H9 (cell line): ENCODE measurements around the gene RASA3. TPM values are rescaled to one million over a fixed set of nuclear protein-coding genes. Genes with fewer than 3 reads are reported as not detected.
A peak's percentile ranks its signal among the peaks of the same experiment; 100 is the strongest.

ENCODE experiments used
- DNase-seq: peaks from one replicate; pipeline ENCODE4 v3.0.0-alpha.2; 2017
- H2AFZ ChIP-seq: one replicate; pipeline ENCODE4 v1.6.1; 2013; ENCODE audit warnings: mild to moderate bottlenecking, low read length, control low read depth, moderate library complexity
- H2AK5ac ChIP-seq: 2 replicates; pipeline ENCODE4 v1.6.1; 2013; ENCODE audit warnings: low read length, control low read depth, mixed read lengths; ENCODE audit not compliant: insufficient read length
- H2BK120ac ChIP-seq: one replicate; pipeline ENCODE4 v1.6.1; 2013; ENCODE audit warnings: low read depth, mild to moderate bottlenecking, low read length, control low read depth, inconsistent platforms; ENCODE audit not compliant: poor library complexity, severe bottlenecking
- H2BK12ac ChIP-seq: 2 replicates; pipeline ENCODE4 v1.6.1; 2013; ENCODE audit warnings: low read length, control low read depth, mixed read lengths, low read depth; ENCODE audit not compliant: insufficient read length
- H2BK15ac ChIP-seq: 2 replicates; pipeline ENCODE4 v1.6.1; 2013; ENCODE audit warnings: low read depth, low read length, control low read depth
- H2BK20ac ChIP-seq: one replicate; pipeline ENCODE4 v1.6.1; 2013; ENCODE audit warnings: low read depth, mild to moderate bottlenecking, low read length, control low read depth, inconsistent platforms; ENCODE audit not compliant: poor library complexity, severe bottlenecking
- H2BK5ac ChIP-seq: 2 replicates; pipeline ENCODE4 v1.6.1; 2013; ENCODE audit warnings: low read length, control low read depth, mixed read lengths; ENCODE audit not compliant: insufficient read length
- H3K14ac ChIP-seq: 2 replicates; pipeline ENCODE4 v1.6.1; 2013; ENCODE audit warnings: low read length, control low read depth; ENCODE audit not compliant: insufficient read depth
- H3K18ac ChIP-seq: 2 replicates; pipeline ENCODE4 v1.6.1; 2013; ENCODE audit warnings: low read depth, mild to moderate bottlenecking, mixed read lengths, low read length, control low read depth; ENCODE audit not compliant: insufficient read length
- H3K23ac ChIP-seq: 2 replicates; pipeline ENCODE4 v1.6.1; 2013; ENCODE audit warnings: low read length, control low read depth, mixed read lengths, low read depth; ENCODE audit not compliant: insufficient read length
- H3K23me2 ChIP-seq: 2 replicates; pipeline ENCODE4 v1.6.1; 2013; ENCODE audit warnings: low read depth, mild to moderate bottlenecking, mixed read lengths, low read length, control low read depth; ENCODE audit not compliant: insufficient read length, poor library complexity, severe bottlenecking
- H3K27ac ChIP-seq: 2 replicates; pipeline ENCODE4 v1.5.1; 2013; ENCODE audit warnings: low read length, control low read depth, mixed read lengths, low read depth; ENCODE audit not compliant: insufficient read length
- H3K27me3 ChIP-seq: 2 replicates; pipeline ENCODE4 v1.6.1; 2013; ENCODE audit warnings: low read length, control low read depth, inconsistent platforms; ENCODE audit not compliant: insufficient read depth
- H3K4ac ChIP-seq: 2 replicates; pipeline ENCODE4 v1.6.1; 2013; ENCODE audit warnings: low read depth, mild to moderate bottlenecking, control low read depth, inconsistent platforms, low read length, moderate library complexity
- H3K4me1 ChIP-seq: 2 replicates; pipeline ENCODE4 v1.6.1; 2013; ENCODE audit warnings: low read length, control low read depth, inconsistent platforms; ENCODE audit not compliant: insufficient read depth
- H3K4me2 ChIP-seq: 2 replicates; pipeline ENCODE4 v1.6.1; 2013; ENCODE audit warnings: low read length, control low read depth, mixed read lengths; ENCODE audit not compliant: insufficient read length, insufficient read depth
- H3K56ac ChIP-seq: 2 replicates; pipeline ENCODE4 v1.6.1; 2013; ENCODE audit warnings: low read depth, mild to moderate bottlenecking, mixed read lengths, low read length, control low read depth; ENCODE audit not compliant: insufficient read length
- H3K79me1 ChIP-seq: 2 replicates; pipeline ENCODE4 v1.6.1; 2013; ENCODE audit warnings: low read depth, mild to moderate bottlenecking, moderate library complexity, low read length, control low read depth, inconsistent platforms; ENCODE audit not compliant: insufficient read depth, poor library complexity, severe bottlenecking
- H3K79me2 ChIP-seq: 2 replicates; pipeline ENCODE4 v1.6.1; 2013; ENCODE audit warnings: low read length, control low read depth, inconsistent platforms; ENCODE audit not compliant: insufficient read depth
- H3K9ac ChIP-seq: 2 replicates; pipeline ENCODE4 v1.6.1; 2013; ENCODE audit warnings: low read length, control low read depth, mixed read lengths; ENCODE audit not compliant: insufficient read length; ENCODE audit errors: extremely low read depth
- H3K9me3 ChIP-seq: one replicate; pipeline ENCODE4 v1.6.1; 2013; ENCODE audit warnings: low read depth, low read length, inconsistent platforms; ENCODE audit not compliant: control insufficient read depth
- H3T11ph ChIP-seq: one replicate; pipeline ENCODE4 v1.6.1; 2013; ENCODE audit warnings: mild to moderate bottlenecking, low read length, control low read depth, inconsistent platforms
- H4K20me1 ChIP-seq: one replicate; pipeline ENCODE4 v1.6.1; 2013; ENCODE audit not compliant: control insufficient read depth, insufficient read length, insufficient read depth
- H4K5ac ChIP-seq: 2 replicates; pipeline ENCODE4 v1.6.1; 2013; ENCODE audit warnings: low read depth, mild to moderate bottlenecking, mixed read lengths, low read length, control low read depth; ENCODE audit not compliant: insufficient read length
- H4K8ac ChIP-seq: replicated peaks from 2 replicates; pipeline ENCODE4 v1.6.1; 2013; ENCODE audit warnings: low read length, control low read depth, mixed read lengths, low read depth; ENCODE audit not compliant: insufficient read length
- H4K91ac ChIP-seq: 2 replicates; pipeline ENCODE4 v1.6.1; 2013; ENCODE audit warnings: low read depth, mild to moderate bottlenecking, moderate library complexity, mixed read lengths, low read length, control low read depth; ENCODE audit not compliant: insufficient read length
- H3K27ac Mint-ChIP-seq, 3 experiments: 2 replicates in 2 of 3; 3 replicates in 1 of 3; pipeline ENCODE4 v1.8.0; 2020 to 2021; ENCODE audit warnings: mixed read lengths in 3 of 3, mild to moderate bottlenecking in 1 of 3, moderate library complexity in 1 of 3
- H3K27me3 Mint-ChIP-seq: 2 replicates; pipeline ENCODE4 v1.8.0; 2021; ENCODE audit warnings: low read depth, mild to moderate bottlenecking, moderate library complexity, mixed read lengths
- H3K36me3 Mint-ChIP-seq, 3 experiments: 2 replicates in 2 of 3; 3 replicates in 1 of 3; pipeline ENCODE4 v1.8.0; 2020 to 2021; ENCODE audit warnings: low read depth in 3 of 3, mixed read lengths in 3 of 3; ENCODE audit not compliant: insufficient read depth in 1 of 3
- H3K4me1 Mint-ChIP-seq, 2 experiments: 2 replicates each; pipeline ENCODE4 v1.8.0; 2020; ENCODE audit warnings: mixed read lengths in 2 of 2
- H3K4me3 Mint-ChIP-seq, 2 experiments: 2 replicates in 1 of 2; 3 replicates in 1 of 2; pipeline ENCODE4 v1.8.0; 2020 to 2021; ENCODE audit warnings: mild to moderate bottlenecking in 2 of 2, mixed read lengths in 2 of 2, moderate library complexity in 1 of 2
- H3K9me3 Mint-ChIP-seq, 2 experiments: 2 replicates in 1 of 2; 3 replicates in 1 of 2; pipeline ENCODE4 v1.8.0; 2020; ENCODE audit warnings: mild to moderate bottlenecking in 2 of 2, mixed read lengths in 2 of 2, moderate library complexity in 1 of 2
- CTCF ChIP-seq: fragments of 200-600 bp; sonication (generic); conservative IDR thresholded peaks from 3 replicates; pipeline ENCODE4 v1.8.0; 2021; ENCODE audit warnings: antibody characterized with exemption, mild to moderate bottlenecking
- WGBS: extraction: QIAGEN DNeasy Blood & Tissue Kit; methylation state at CpG from one replicate; pipeline ENCODE4 v1.1.7; 2013; ENCODE audit warnings: missing lambda C conversion rate, low lambda C conversion rate, mixed read lengths; ENCODE audit not compliant: insufficient read length; ENCODE audit errors: extremely low coverage; 5-methylcytosine and 5-hydroxymethylcytosine counted together
- total RNA-seq: library from RNA; stranded (reverse); gene quantifications from 2 replicates; pipeline ENCODE4 v1.2.1, GENCODE V29; 2021

Gene RASA3
- total RNA-seq, 1 experiment from 2014 or later, result 12.3 TPM

GRCh38 chr13:114122127-114122511 lies 10.3 kb downstream of the RASA3 start:
- no CpG with 5 or more reads among the region's 11 CpGs for WGBS

More at GRCh38 chr13:114122127-114122511, 10.3 kb downstream of the RASA3 start:
- Histone ChIP-seq H2BK12ac (no peak overlapping the region), H3K14ac (peak overlapping the region; percentile 41), H3K79me2 (peaks cover 4% of the 10 kb centered on the region; the same call in 1 of the 2 replicates), H3T11ph (no peak overlapping the region), H3K56ac (no peak overlapping the region), H2AFZ (no peak overlapping the region), H3K4me2 (no peak overlapping the region), H3K27ac (no peak overlapping the region), H3K9ac (no peak overlapping the region), H4K20me1 (no peaks in the 10 kb centered on the region), H3K23ac (no peak overlapping the region), H2BK120ac (no peak overlapping the region), H3K4me1 (no peaks in the 10 kb centered on the region; the same call in 1 of the 2 replicates), H2BK15ac (no peak overlapping the region), H4K5ac (no peak overlapping the region), H3K4ac (no peak overlapping the region), H2BK5ac (no peak overlapping the region), H3K23me2 (no peaks in the 10 kb centered on the region), H2AK5ac (no peak overlapping the region), H3K18ac (no peak overlapping the region), H4K91ac (no peak overlapping the region), H4K8ac (no peak overlapping the region), H3K79me1 (no peaks in the 10 kb centered on the region), H2BK20ac (no peak overlapping the region), H3K27me3 (no peaks in the 10 kb centered on the region), H3K9me3 (no peaks in the 10 kb centered on the region)
- Mint-ChIP-seq H3K4me1 (peaks cover 29 to 30% of the 10 kb centered on the region in 2 experiments), H3K36me3 (peaks cover 0 to 6% (median 6%) of the 10 kb centered on the region in 3 experiments; a peak in 3 of 7 replicates), H3K9me3 (peaks cover 0 to 4% of the 10 kb centered on the region in 2 experiments; a peak in 3 of 5 replicates), H3K27me3 (no peaks in the 10 kb centered on the region; the same call in 1 of the 2 replicates), H3K27ac (no peak overlapping the region), H3K4me3 (no peak overlapping the region)
- no peak for TF ChIP-seq CTCF
- no peak for DNase-seq
